ENCODE results near the gene MIDN.

MIDN gene

GRCh38 chr19:1277061-1277460 is 28.7 kb downstream of the MIDN start:
- TF ChIP-seq CTCF (IDR thresholded peaks at IDR 0.05; ENCODE audit: low read depth, low read length, missing control alignments): no peak
- in situ Hi-C loops (cut with HindIII; ENCODE audit: low sequenced_read_pairs): no loop called here
- H3K4me3 ChIP-seq (ENCODE audit: low read depth, low read length): no peak overlapping the region
- DNase-seq (ENCODE audit: low read depth): no peak

- TF ChIP-seq CTCF (IDR thresholded peaks at IDR 0.05; ENCODE audit: low read depth, low read length, missing control alignments): no peak
- in situ Hi-C loops (cut with HindIII; ENCODE audit: low sequenced_read_pairs): no loop called here
- DNase-seq (ENCODE audit: low read depth): no peak
- no peak overlapping the region for H3K4me3 ChIP-seq (ENCODE audit: low read depth, low read length)
Measured at GRCh38 chr19:1278074-1278473, 29.7 kb downstream of the MIDN start.

- no peak for TF ChIP-seq CTCF (IDR thresholded peaks at IDR 0.05; ENCODE audit: low read depth, low read length, missing control alignments)
- no peak for DNase-seq (ENCODE audit: low read depth)
- in situ Hi-C loops (cut with HindIII; ENCODE audit: low sequenced_read_pairs): no loop called here
- H3K4me3 ChIP-seq (ENCODE audit: low read depth, low read length): no peak overlapping the region
Measured at GRCh38 chr19:1278713-1279660, 30.6 kb downstream of the MIDN start.

GRCh38 chr19:1279782-1280341 is 31.5 kb downstream of the MIDN start:
- in situ Hi-C loops (cut with HindIII; ENCODE audit: low sequenced_read_pairs): loop anchor here (5.0 kb wide), 2 partner anchors 42 to 132 kb away; no protein-coding TSS in a partner anchor

GRCh38 chr19:1280636-1281568 is 32.5 kb downstream of the MIDN start:
- no peak for TF ChIP-seq CTCF (IDR thresholded peaks at IDR 0.05; ENCODE audit: low read depth, low read length, missing control alignments)
- no peak overlapping the region for H3K4me3 ChIP-seq (ENCODE audit: low read depth, low read length)
- DNase-seq (ENCODE audit: low read depth): no peak
- in situ Hi-C loops (cut with HindIII; ENCODE audit: low sequenced_read_pairs): loop anchor here (5.0 kb wide), 2 partner anchors 41 to 131 kb away; no protein-coding TSS in a partner anchor

More at GRCh38 chr19:1279782-1280341, 31.5 kb downstream of the MIDN start:
- H3K4me3 ChIP-seq (ENCODE audit: low read depth, low read length): no peak overlapping the region
- peak; percentile 97 for TF ChIP-seq CTCF (IDR thresholded peaks at IDR 0.05; ENCODE audit: low read depth, low read length, missing control alignments)
- peak; percentile 71 for DNase-seq (ENCODE audit: low read depth)

Measured in astrocyte of the cerebellum (primary cell).